SK-N-SH (cell line): ENCODE results near the gene RFX2. TPM values are rescaled to one million over a fixed set of nuclear protein-coding genes. Genes with fewer than 3 reads are reported as not detected.

Experiments
- CTCF ChIA-PET: fragments of 300-600, 350-600 bp; formaldehyde crosslinking; extraction: SDS; loops from one replicate; lab custom pipeline; 2021; lab: Yijun Ruan, JAX
- POLR2A ChIA-PET: fragments of 350-600 bp; sonication (Branson Sonifier 250); formaldehyde crosslinking; extraction: SDS; loops from one replicate; lab custom pipeline; 2020; ENCODE audit warnings: antibody characterized with exemption, inconsistent platforms; lab: Yijun Ruan, JAX
- DNase-seq: peaks from one replicate; pipeline ENCODE4 v3.0.0; 2012
- H2AFZ ChIP-seq: fragments of 200-600 bp; sonication (generic); 2 replicates; pipeline ENCODE4 v1.8.1; 2016; ENCODE audit warnings: antibody characterized with exemption, mild to moderate bottlenecking, low read depth
- H3F3A ChIP-seq: fragments of 200-600 bp; sonication (generic); replicated peaks from 2 replicates; pipeline ENCODE3; 2016; ENCODE audit warnings: antibody characterized with exemption, mild to moderate bottlenecking; ENCODE audit not compliant: insufficient read depth
- H3K27ac ChIP-seq, 2 experiments: fragments of 200-500 bp in 1 of 2; fragments of 200-600 bp in 1 of 2; sonication (Bioruptor generic) in 1 of 2; sonication (generic), shearing (Covaris generic) in 1 of 2; 2 replicates each; pipeline versions ENCODE4 v1.5.1 to v1.6.1; 2014 to 2016; ENCODE audit warnings: low read depth in 2 of 2, inconsistent platforms in 1 of 2, low read length in 1 of 2, mild to moderate bottlenecking in 1 of 2, mixed read lengths in 1 of 2
- H3K27me3 ChIP-seq: fragments of 200-600 bp; sonication (generic), shearing (Covaris generic); 2 replicates; pipeline ENCODE4 v1.6.1; 2016; ENCODE audit warnings: mixed run types; ENCODE audit not compliant: insufficient read depth
- H3K36me3 ChIP-seq, 2 experiments: fragments of 200-500 bp in 1 of 2; fragments of 200-600 bp in 1 of 2; sonication (Bioruptor generic) in 1 of 2; sonication (generic) in 1 of 2; replicated peaks in 1 of 2; 2 replicates each; pipeline versions ENCODE3 to v1.5.1; 2014 to 2016; ENCODE audit warnings: low read length in 1 of 2, mild to moderate bottlenecking in 1 of 2; ENCODE audit not compliant: insufficient read depth in 2 of 2, control insufficient read depth in 1 of 2
- H3K4me1 ChIP-seq, 2 experiments: fragments of 200-500 bp in 1 of 2; fragments of 200-600 bp in 1 of 2; sonication (Bioruptor generic) in 1 of 2; sonication (generic), shearing (Covaris generic) in 1 of 2; 2 replicates each; pipeline versions ENCODE4 v1.5.1 to v1.6.1; 2014 to 2016; ENCODE audit warnings: low read depth in 1 of 2, low read length in 1 of 2, mixed run types in 1 of 2; ENCODE audit not compliant: insufficient read depth in 2 of 2, control insufficient read depth in 1 of 2
- H3K4me2 ChIP-seq: fragments of 200-600 bp; sonication (generic), shearing (Covaris generic); 2 replicates; pipeline ENCODE4 v1.6.1; 2017; ENCODE audit warnings: mixed run types
- H3K4me3 ChIP-seq, 2 experiments: fragments of 200-500 bp in 1 of 2; fragments of 200-600 bp in 1 of 2; sonication (Bioruptor generic) in 1 of 2; sonication (generic), shearing (Covaris generic) in 1 of 2; 2 replicates each; pipeline versions ENCODE4 v1.5.1 to v1.8.1; 2014 to 2016; ENCODE audit warnings: low read depth in 2 of 2, inconsistent platforms in 1 of 2, low read length in 1 of 2, mild to moderate bottlenecking in 1 of 2, mixed read lengths in 1 of 2, moderate library complexity in 1 of 2
- H3K79me2 ChIP-seq: fragments of 200-600 bp; sonication (generic); 2 replicates; pipeline ENCODE4 v1.8.1; 2017; ENCODE audit warnings: mild to moderate bottlenecking; ENCODE audit not compliant: insufficient read depth
- H3K9ac ChIP-seq: fragments of 200-600 bp; sonication (generic); 2 replicates; pipeline ENCODE4 v1.6.1; 2017; ENCODE audit warnings: mixed run types
- H3K9me2 ChIP-seq: fragments of 200-600 bp; sonication (generic); 2 replicates; pipeline ENCODE4 v1.6.1; 2017; ENCODE audit warnings: mixed run types
- H3K9me3 ChIP-seq: fragments of 200-600 bp; sonication (generic); 2 replicates; pipeline ENCODE4 v1.6.1; 2017; ENCODE audit warnings: mixed run types, mild to moderate bottlenecking, moderate library complexity
- H4K20me1 ChIP-seq: fragments of 200-600 bp; sonication (generic); 2 replicates; pipeline ENCODE4 v1.6.1; 2017; ENCODE audit warnings: mild to moderate bottlenecking, mixed run types; ENCODE audit not compliant: insufficient read depth
- CTCF ChIP-seq: fragments of 200-600 bp; sonication (generic); IDR thresholded peaks from 2 replicates; pipeline ENCODE4 v1.6.1; 2017; ENCODE audit warnings: antibody characterized with exemption, mild to moderate bottlenecking, moderate library complexity
- JUND ChIP-seq: IDR thresholded peaks from 2 replicates; pipeline ENCODE4 v1.4.0; 2012
- RAD21 ChIP-seq: IDR thresholded peaks from 2 replicates; pipeline ENCODE4 v1.6.1; 2012; ENCODE audit warnings: mild to moderate bottlenecking, low read length
- RCOR1 ChIP-seq: fragments of 150-350 bp; IDR thresholded peaks from 2 replicates; pipeline ENCODE4 v1.6.1; 2017; ENCODE audit warnings: antibody characterized with exemption, low read length
- RXRA ChIP-seq: IDR thresholded peaks from 2 replicates; pipeline ENCODE4 v1.4.0; 2012; ENCODE audit warnings: low read depth, mild to moderate bottlenecking, borderline replicate concordance
- TAF1 ChIP-seq: IDR thresholded peaks from 2 replicates; pipeline ENCODE4 v1.6.1; 2012; ENCODE audit warnings: low read depth, mild to moderate bottlenecking, low read length, moderate library complexity, borderline replicate concordance
- TEAD4 ChIP-seq: IDR thresholded peaks from 2 replicates; pipeline ENCODE4 v1.4.0; 2012; ENCODE audit warnings: mild to moderate bottlenecking, borderline replicate concordance; ENCODE audit not compliant: insufficient read depth
- YY1 ChIP-seq: IDR thresholded peaks from 2 replicates; pipeline ENCODE4 v1.4.0; 2012; ENCODE audit warnings: low read depth, mild to moderate bottlenecking
- ZBTB33 ChIP-seq: IDR thresholded peaks from 2 replicates; pipeline ENCODE4 v1.4.0; 2012; ENCODE audit warnings: low read depth, borderline replicate concordance
- WGBS: methylation state at CpG from one replicate; pipeline ENCODE4 v1.1.6; 2017; ENCODE audit warnings: low lambda C conversion rate; 5-methylcytosine and 5-hydroxymethylcytosine counted together
- polyA plus RNA-seq, 3 experiments: library from polyadenylated mRNA; depleted of rRNA; stranded (reverse); fragments of >200 nt; gene quantifications; 2 replicates each; pipeline ENCODE4 v1.2.3, GENCODE V29; 2012

Gene RFX2
- polyA plus RNA-seq, 1 of the 3 experiments (the other 2 are of a cell fraction), result 12.6 TPM

DNA sequence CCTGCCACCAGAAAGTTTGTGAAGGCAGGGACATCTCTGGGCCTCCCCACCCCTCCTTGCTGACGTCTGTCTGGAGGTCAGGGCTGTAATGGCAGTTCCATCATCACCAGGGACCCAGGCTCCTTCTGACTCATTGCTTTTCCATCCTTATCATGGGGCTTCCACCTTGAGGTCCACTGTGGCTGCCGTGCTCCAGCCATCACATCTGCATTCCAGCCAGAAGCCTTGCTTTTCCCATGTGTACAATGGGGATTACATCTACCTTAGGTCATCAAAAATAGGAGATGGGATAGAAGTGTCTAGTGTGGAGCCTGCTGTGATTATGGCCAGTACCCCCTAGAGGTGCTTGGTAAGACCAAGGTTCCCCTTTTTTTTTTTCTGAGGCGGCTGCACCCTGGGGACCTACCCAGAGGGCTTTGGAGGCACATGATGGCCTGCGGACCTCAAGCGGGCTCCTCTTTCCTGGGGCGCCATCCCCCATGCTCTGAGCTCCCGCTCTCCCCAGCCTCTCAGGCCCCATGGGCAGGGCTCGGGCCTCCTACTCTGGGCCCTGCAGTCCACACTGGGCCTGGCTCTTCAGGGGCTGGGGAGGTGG, 119.0 kb downstream of the RFX2 start:
- ChIA-PET CTCF (interaction anchor here (2.9 to 12.1 kb wide), 3 partner anchors 28 to 134 kb away, joined by 14 to 448 read pairs (median 50); no protein-coding TSS in a partner anchor), POLR2A (no interaction called here)
- H3K4me3 ChIP-seq, result no peak overlapping the region
- peaks cover 0 to 35% of the 10 kb centered on the region in 2 experiments; a peak in 2 of 4 replicates for H3K4me1 ChIP-seq
- H3K9me2 ChIP-seq, result no peaks in the 10 kb centered on the region
- H3F3A ChIP-seq, result no peaks in the 10 kb centered on the region
- H3K36me3 ChIP-seq, result peaks cover 2 to 3% of the 10 kb centered on the region in 2 experiments
- no peaks in the 10 kb centered on the region for H3K27me3 ChIP-seq
- no peaks in the 10 kb centered on the region for H4K20me1 ChIP-seq
- H2AFZ ChIP-seq, result no peak overlapping the region
- no peak overlapping the region for H3K9ac ChIP-seq
- H3K27ac ChIP-seq, result no peak overlapping the region
- H3K79me2 ChIP-seq, result no peaks in the 10 kb centered on the region
- no peak overlapping the region for H3K4me2 ChIP-seq
- TF ChIP-seq TAF1, result no peak
- no peak for TF ChIP-seq TEAD4
- no peak for TF ChIP-seq CTCF
- TF ChIP-seq JUND, result no peak
- TF ChIP-seq RAD21, result no peak
- no peak for TF ChIP-seq RXRA
- whole genome bisulfite sequencing, result 100% methylated on average over 5 of the region's 8 CpGs
- H3K9me3 ChIP-seq, result no peaks in the 10 kb centered on the region
- no peak for DNase-seq

DNA sequence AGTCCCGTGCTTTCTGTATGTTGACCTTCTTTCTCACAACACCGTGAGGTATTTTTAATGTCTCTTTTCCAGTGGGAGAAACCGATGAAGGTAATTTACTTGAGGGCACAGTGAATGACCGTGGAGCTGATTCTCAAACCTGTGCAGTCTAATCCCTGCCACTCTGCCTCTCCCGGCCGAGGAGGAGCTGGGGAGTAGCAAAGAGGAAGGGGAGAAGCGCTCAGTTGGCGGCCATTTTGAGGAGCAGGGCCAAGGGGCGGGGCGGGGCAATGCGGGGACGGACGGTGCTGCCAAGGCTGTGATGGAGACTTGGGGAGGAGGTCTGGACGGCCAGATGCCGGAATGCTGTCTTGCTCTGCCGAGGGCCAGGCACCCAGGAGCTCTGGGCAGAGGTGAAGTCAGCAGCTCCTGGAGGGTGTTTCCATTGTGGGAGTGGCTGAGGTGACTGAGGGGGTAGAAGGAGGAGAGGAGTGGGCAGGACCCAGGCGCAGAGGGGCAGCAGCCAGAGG, 120.0 kb downstream of the RFX2 start:
- Histone ChIP-seq H3K27ac (no peak overlapping the region), H3K9me3 (no peaks in the 10 kb centered on the region), H3K9me2 (no peaks in the 10 kb centered on the region), H3F3A (peaks cover 3% of the 10 kb centered on the region), H3K4me3 (no peak overlapping the region), H3K9ac (no peak overlapping the region), H2AFZ (no peak overlapping the region), H3K27me3 (no peaks in the 10 kb centered on the region), H3K4me2 (no peak overlapping the region), H3K4me1 (peaks cover 4 to 31% of the 10 kb centered on the region in 2 experiments; a peak in 3 of 4 replicates), H4K20me1 (no peaks in the 10 kb centered on the region), H3K79me2 (no peaks in the 10 kb centered on the region), H3K36me3 (peaks cover 2 to 3% of the 10 kb centered on the region in 2 experiments)
- TF ChIP-seq YY1 (0 out of 2 replicates have a peak, but pooled peaks have one; percentile 51), ZBTB33 (no peak), JUND (no peak), RCOR1 (no peak)
- WGBS, result 75% methylated on average over 17 of the region's 17 CpGs
- ChIA-PET CTCF (interaction anchor here (0.6 to 12.1 kb wide), 6 partner anchors 29 to 1401 kb away, joined by 3 to 448 read pairs (median 31); no protein-coding TSS in a partner anchor), POLR2A (interaction anchor here (0.8 kb wide), 1 partner anchor 11 kb away, joined by 3 read pairs; no protein-coding TSS in a partner anchor)
- DNase-seq, result no peak
